OCI-LY7 (cell line): ENCODE data around the gene HECA. TPM values are rescaled to one million over a fixed set of nuclear protein-coding genes. Genes with fewer than 3 reads are reported as not detected.

Experiments used
- BruUV-seq: library from RNA; stranded (reverse); fragments of 400-500 nt; replicated peaks from 2 replicates; lab custom pipeline; 2021; lab: Mats Ljungman, UMichigan
- CTCF ChIA-PET: fragments of 300-600 bp; sonication (Branson Sonifier 250); formaldehyde crosslinking; loops from one replicate; lab custom pipeline; 2022; ENCODE audit warnings: antibody characterized with exemption; ENCODE audit not compliant: unreplicated experiment; lab: Charles Lee
- POLR2A ChIA-PET: fragments of 300-600 bp; sonication (Branson Sonifier 250); formaldehyde crosslinking; loops from one replicate; lab custom pipeline; 2022; ENCODE audit warnings: antibody characterized with exemption; lab: Charles Lee
- DNase-seq: peaks from one replicate; pipeline ENCODE4 v3.0.0-alpha.2; 2015; ENCODE audit warnings: low spot score
- H2AFZ ChIP-seq: fragments of 200-600 bp; sonication (generic), shearing (Covaris generic); 2 replicates; pipeline ENCODE4 v1.6.1; 2014; ENCODE audit warnings: mild to moderate bottlenecking, antibody characterized with exemption, low read length, moderate library complexity
- H3K27ac ChIP-seq: fragments of 200-600 bp; sonication (generic); 2 replicates; pipeline ENCODE4 v1.5.1; 2014; ENCODE audit warnings: mixed run types, low read depth, mild to moderate bottlenecking, moderate library complexity, low read length, inconsistent platforms; ENCODE audit not compliant: poor library complexity, severe bottlenecking
- H3K36me3 ChIP-seq: fragments of 200-600 bp; sonication (generic); 2 replicates; pipeline ENCODE4 v1.6.1; 2014; ENCODE audit warnings: mild to moderate bottlenecking, antibody characterized with exemption, low read length, moderate library complexity, mixed read lengths; ENCODE audit not compliant: insufficient read depth
- H3K4me1 ChIP-seq: fragments of 200-600 bp; sonication (generic); 2 replicates; pipeline ENCODE4 v1.5.1; 2014; ENCODE audit warnings: mild to moderate bottlenecking, low read length; ENCODE audit not compliant: insufficient read depth, poor library complexity, severe bottlenecking
- H3K4me2 ChIP-seq: fragments of 200-600 bp; sonication (generic); 2 replicates; pipeline ENCODE4 v1.6.1; 2014; ENCODE audit warnings: mild to moderate bottlenecking, low read length
- H3K4me3 ChIP-seq: fragments of 200-600 bp; sonication (generic); 2 replicates; pipeline ENCODE4 v1.5.1; 2014; ENCODE audit warnings: mild to moderate bottlenecking, low read depth, low read length; ENCODE audit not compliant: poor library complexity, severe bottlenecking
- H3K79me2 ChIP-seq: fragments of 200-600 bp; sonication (generic); 2 replicates; pipeline ENCODE4 v1.6.1; 2016; ENCODE audit warnings: low read depth, mild to moderate bottlenecking, low read length, moderate library complexity, mixed read lengths; ENCODE audit not compliant: insufficient read depth
- H3K9me2 ChIP-seq: fragments of 200-600 bp; sonication (generic); 2 replicates; pipeline ENCODE4 v1.6.1; 2016; ENCODE audit warnings: mild to moderate bottlenecking, low read length, mixed read lengths; ENCODE audit not compliant: insufficient read depth
- H3K9me3 ChIP-seq: fragments of 200-600 bp; sonication (generic); 2 replicates; pipeline ENCODE4 v1.6.1; 2014; ENCODE audit warnings: mild to moderate bottlenecking, mixed run types, low read length, mixed read lengths
- H4K20me1 ChIP-seq: fragments of 200-600 bp; sonication (generic); 2 replicates; pipeline ENCODE4 v1.6.1; 2014; ENCODE audit warnings: mild to moderate bottlenecking, antibody characterized with exemption, low read length, moderate library complexity, mixed read lengths; ENCODE audit not compliant: insufficient read depth
- EZH2phosphoT487 ChIP-seq: fragments of 200-600 bp; sonication (generic); IDR thresholded peaks from 2 replicates; pipeline ENCODE4 v1.6.1; 2018; ENCODE audit warnings: low read depth, borderline replicate concordance, mild to moderate bottlenecking, mixed run types, antibody characterized with exemption, low read length, moderate library complexity, mixed read lengths
- intact Hi-C: fragments of 100-400 bp; cut with micrococcal nuclease; formaldehyde crosslinking; loops from one replicate; pipeline ENCODE4 v1.10.0; 2022; ENCODE audit not compliant: unreplicated experiment
- total RNA-seq, 2 experiments: library from RNA; depleted of rRNA in 1 of 2; stranded (reverse); fragments of >200 nt in 1 of 2; shearing (Covaris generic) in 1 of 2; gene quantifications; 2 replicates each; pipeline ENCODE4 v1.2.3, GENCODE V29; 2014 to 2022
- TF ChIP-seq, protein P1 (sequence below): fragments of 200-600 bp; sonication (generic); conservative IDR thresholded peaks from 2 replicates; pipeline ENCODE4 v1.5.1; 2014; ENCODE audit warnings: mild to moderate bottlenecking, antibody characterized with exemption, low read length, moderate library complexity, mixed read lengths

The HECA gene
- total RNA-seq, 2 experiments from 2014 or later: 21.9 to 23.3 TPM

DNA sequence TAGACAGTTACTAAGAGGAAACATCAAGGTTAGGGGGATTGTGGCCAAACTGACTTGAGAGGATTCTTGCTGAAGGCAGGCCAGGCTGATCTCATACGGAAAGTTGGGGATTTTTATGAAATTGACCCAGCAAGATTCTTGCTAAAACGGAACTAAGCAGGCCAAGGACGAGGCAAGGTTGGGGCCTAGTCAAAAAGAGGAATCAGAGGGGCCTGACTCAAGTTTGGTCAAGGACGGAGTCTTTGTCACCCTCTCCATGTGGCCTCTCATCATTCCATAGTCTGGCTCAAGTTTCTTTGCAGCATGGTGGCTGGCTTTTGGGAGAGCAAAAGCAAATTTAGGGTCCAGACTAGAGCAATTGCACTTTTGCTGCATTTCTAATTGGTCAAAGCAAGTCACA, 7.9 kb upstream of the HECA start:
- Histone ChIP-seq H3K4me2 (no peak overlapping the region), H3K27ac (no peak overlapping the region), H3K9me2 (no peaks in the 10 kb centered on the region), H4K20me1 (no peaks in the 10 kb centered on the region), H3K4me1 (peaks cover 32% of the 10 kb centered on the region), H3K79me2 (no peaks in the 10 kb centered on the region), H3K36me3 (no peaks in the 10 kb centered on the region), H2AFZ (0 out of 2 replicates have a peak overlapping the region, but pooled peaks have one; percentile 2), H3K4me3 (no peak overlapping the region), H3K9me3 (no peaks in the 10 kb centered on the region)
- BruUV-seq: no TSS peak
- no peak for DNase-seq
- intact Hi-C loops: loop anchor here (5.0 kb wide), 3 partner anchors 50 to 135 kb away; partner anchors contain the start of gene ABRACL
- no peak for TF ChIP-seq EZH2phosphoT487
- TF ChIP-seq, protein P1, sequence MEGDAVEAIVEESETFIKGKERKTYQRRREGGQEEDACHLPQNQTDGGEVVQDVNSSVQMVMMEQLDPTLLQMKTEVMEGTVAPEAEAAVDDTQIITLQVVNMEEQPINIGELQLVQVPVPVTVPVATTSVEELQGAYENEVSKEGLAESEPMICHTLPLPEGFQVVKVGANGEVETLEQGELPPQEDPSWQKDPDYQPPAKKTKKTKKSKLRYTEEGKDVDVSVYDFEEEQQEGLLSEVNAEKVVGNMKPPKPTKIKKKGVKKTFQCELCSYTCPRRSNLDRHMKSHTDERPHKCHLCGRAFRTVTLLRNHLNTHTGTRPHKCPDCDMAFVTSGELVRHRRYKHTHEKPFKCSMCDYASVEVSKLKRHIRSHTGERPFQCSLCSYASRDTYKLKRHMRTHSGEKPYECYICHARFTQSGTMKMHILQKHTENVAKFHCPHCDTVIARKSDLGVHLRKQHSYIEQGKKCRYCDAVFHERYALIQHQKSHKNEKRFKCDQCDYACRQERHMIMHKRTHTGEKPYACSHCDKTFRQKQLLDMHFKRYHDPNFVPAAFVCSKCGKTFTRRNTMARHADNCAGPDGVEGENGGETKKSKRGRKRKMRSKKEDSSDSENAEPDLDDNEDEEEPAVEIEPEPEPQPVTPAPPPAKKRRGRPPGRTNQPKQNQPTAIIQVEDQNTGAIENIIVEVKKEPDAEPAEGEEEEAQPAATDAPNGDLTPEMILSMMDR: no peak
- CTCF ChIA-PET: no interaction called here
- POLR2A ChIA-PET: interaction anchor here (0.8 to 1.5 kb wide), 3 partner anchors 10 to 238 kb away, joined by 3 read pairs; no protein-coding TSS in a partner anchor

DNA sequence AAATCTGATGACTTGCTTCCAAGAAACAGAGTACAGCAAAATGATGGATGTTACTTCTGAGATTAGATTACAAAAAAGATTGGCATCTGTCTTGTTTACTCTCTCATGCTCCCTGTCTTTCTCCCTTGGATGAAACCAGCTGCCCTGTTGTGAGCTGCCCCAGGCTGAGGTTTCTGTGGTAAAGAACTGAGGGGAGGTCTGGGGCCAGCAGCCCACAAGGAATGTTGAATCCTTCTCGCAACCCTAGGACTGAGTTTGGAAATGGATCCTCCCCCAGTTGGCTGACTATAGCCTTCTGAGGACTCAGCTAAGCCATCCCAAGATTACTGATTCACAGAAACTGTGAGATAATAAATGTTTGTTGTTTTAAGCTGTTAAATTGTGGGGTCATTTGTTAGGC, 5.6 kb upstream of the HECA start:
- no peak overlapping the region for H3K27ac ChIP-seq
- TF ChIP-seq, protein P1: no peak
- no peak for TF ChIP-seq EZH2phosphoT487

GRCh38 chr6:139131736-139132280, 3.1 kb upstream of the HECA start:
- POLR2A ChIA-PET: interaction anchor here (0.6 to 1.7 kb wide), 12 partner anchors 9 to 1483 kb away, joined by 3 to 10 read pairs (median 3); partner anchors contain the start of gene CITED2
- CTCF ChIA-PET: no interaction called here
- H3K4me3 ChIP-seq: peak overlapping the region; percentile 37
- peaks cover 29% of the 10 kb centered on the region for H3K4me1 ChIP-seq
- H3K9me2 ChIP-seq: no peaks in the 10 kb centered on the region
- peak overlapping the region; percentile 89; the same call in 1 of the 2 replicates for H2AFZ ChIP-seq
- no peaks in the 10 kb centered on the region for H4K20me1 ChIP-seq
- H3K9me3 ChIP-seq: no peaks in the 10 kb centered on the region
- peak; percentile 35 for DNase-seq
- peak overlapping the region; percentile 55 for H3K4me2 ChIP-seq
- H3K79me2 ChIP-seq: peaks cover 11% of the 10 kb centered on the region; the same call in 1 of the 2 replicates
- H3K36me3 ChIP-seq: no peaks in the 10 kb centered on the region
- H3K27ac ChIP-seq: no peak overlapping the region
- intact Hi-C loops: loop anchor here (10.0 kb wide), 1 partner anchor 1583 kb away; no protein-coding TSS in a partner anchor
- no TSS peak for BruUV-seq
- TF ChIP-seq, protein P1: no peak; the same call in 1 of the 2 replicates
- no peak for TF ChIP-seq EZH2phosphoT487

More for the DNA sequence above, 5.6 kb upstream of the HECA start:
- BruUV-seq: no TSS peak
- no peak overlapping the region for H2AFZ ChIP-seq
- ChIA-PET CTCF (no interaction called here), POLR2A (interaction anchor here (1.0 to 1.5 kb wide), 2 partner anchors 26 to 245 kb away, joined by 3 read pairs; partner anchors contain the start of gene CITED2)
- intact Hi-C loops: loop anchor here (5.0 kb wide), 3 partner anchors 48 to 133 kb away; partner anchors contain the start of gene ABRACL
- no peak overlapping the region for H3K4me2 ChIP-seq
- H3K36me3 ChIP-seq: no peaks in the 10 kb centered on the region
- DNase-seq: no peak
- no peaks in the 10 kb centered on the region for H3K9me3 ChIP-seq
- no peaks in the 10 kb centered on the region for H3K79me2 ChIP-seq
- H3K4me1 ChIP-seq: peaks cover 45% of the 10 kb centered on the region
- H3K4me3 ChIP-seq: no peak overlapping the region
- no peaks in the 10 kb centered on the region for H3K9me2 ChIP-seq
- no peaks in the 10 kb centered on the region for H4K20me1 ChIP-seq
